ENCODE results near the gene TNN.

GRCh38 chr1:175118375-175119367 lies 51.0 kb downstream of the TNN start:
- TF ChIP-seq CTCF (IDR thresholded peaks at IDR 0.05; ENCODE audit: poor library complexity, severe bottlenecking) = no peak
- TF ChIP-seq MXI1 (conservative IDR thresholded peaks at IDR 0.05; ENCODE audit: poor library complexity, severe bottlenecking) = no peak
- TF ChIP-seq RAD21 (conservative IDR thresholded peaks at IDR 0.05) = no peak
- no peak for TF ChIP-seq POLR2AphosphoS5 (IDR thresholded peaks at IDR 0.05)
